Measurements from ENCODE around the gene TNFRSF18.

Gene TNFRSF18

DNA sequence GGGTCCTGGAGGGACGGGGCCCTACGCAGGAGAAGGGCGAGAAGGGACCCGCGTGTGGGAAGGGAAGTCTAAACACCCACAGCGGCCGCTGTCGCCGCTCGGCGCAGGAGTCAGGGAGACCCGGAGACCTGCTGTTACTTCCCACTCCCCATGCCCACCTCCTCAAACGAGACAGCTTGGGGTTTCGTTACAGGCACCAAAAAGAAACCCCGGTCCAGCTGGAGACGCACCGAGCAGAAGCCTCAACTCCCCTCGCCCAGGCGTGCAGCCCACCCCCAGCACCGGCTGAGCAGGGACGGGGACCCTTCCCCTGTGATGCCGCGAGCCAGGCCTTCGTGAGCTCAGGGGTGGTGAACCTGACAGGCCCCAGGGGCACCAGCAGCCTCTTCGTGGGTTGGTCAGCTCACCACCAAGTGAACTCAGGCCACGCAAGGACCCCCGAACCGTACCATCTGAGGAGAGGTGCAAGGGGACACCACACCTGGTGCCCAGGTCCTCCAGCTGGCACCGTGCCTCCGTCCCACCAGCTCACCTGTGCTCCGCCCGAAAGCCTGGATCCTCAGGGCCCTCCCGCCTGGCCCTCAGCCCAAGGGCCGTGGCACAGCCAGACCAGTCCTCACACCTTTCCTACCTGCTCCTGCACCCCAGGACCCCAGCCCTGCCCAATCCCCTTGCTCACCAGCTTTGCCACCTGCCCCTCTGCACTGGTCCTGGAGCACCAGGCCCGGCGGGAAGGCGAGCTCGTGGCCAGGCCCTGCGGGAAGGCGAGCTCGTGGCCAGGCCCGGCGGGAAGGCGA is 20.4 kb upstream of the TNFRSF18 start:
- no peak for DNase-seq (ENCODE audit: low read depth in 2 of 2)
- TF ChIP-seq, protein P1, sequence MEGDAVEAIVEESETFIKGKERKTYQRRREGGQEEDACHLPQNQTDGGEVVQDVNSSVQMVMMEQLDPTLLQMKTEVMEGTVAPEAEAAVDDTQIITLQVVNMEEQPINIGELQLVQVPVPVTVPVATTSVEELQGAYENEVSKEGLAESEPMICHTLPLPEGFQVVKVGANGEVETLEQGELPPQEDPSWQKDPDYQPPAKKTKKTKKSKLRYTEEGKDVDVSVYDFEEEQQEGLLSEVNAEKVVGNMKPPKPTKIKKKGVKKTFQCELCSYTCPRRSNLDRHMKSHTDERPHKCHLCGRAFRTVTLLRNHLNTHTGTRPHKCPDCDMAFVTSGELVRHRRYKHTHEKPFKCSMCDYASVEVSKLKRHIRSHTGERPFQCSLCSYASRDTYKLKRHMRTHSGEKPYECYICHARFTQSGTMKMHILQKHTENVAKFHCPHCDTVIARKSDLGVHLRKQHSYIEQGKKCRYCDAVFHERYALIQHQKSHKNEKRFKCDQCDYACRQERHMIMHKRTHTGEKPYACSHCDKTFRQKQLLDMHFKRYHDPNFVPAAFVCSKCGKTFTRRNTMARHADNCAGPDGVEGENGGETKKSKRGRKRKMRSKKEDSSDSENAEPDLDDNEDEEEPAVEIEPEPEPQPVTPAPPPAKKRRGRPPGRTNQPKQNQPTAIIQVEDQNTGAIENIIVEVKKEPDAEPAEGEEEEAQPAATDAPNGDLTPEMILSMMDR (IDR thresholded peaks at IDR 0.05; ENCODE audit: low read depth, low read length), result no peak
- H3K4me3 ChIP-seq (replicated peaks in 1 of 2; ENCODE audit: low read depth in 2 of 2, low read length in 2 of 2), result no peak overlapping the region

DNA sequence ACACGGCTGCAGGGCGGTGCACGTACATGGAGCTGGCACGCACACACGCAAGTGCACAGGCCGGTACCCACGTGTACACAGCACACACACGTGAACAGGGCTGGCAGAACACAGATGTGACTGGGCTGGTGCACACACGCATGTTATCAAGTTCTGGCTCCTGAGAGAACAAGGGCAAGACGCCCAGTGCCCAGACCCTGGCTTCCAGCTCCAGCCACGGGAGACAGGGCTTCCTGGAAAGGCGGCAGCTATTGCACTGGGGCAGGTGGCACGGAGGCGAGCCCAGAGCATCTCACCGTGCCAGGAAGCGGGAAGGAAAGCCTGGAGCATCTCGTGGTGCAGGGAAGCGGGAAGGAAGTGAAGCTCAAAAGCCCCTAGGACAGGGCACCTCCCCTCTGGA is 19.5 kb upstream of the TNFRSF18 start:
- no peak for DNase-seq (ENCODE audit: low read depth in 2 of 2)
- no peak overlapping the region for H3K4me3 ChIP-seq (replicated peaks in 1 of 2; ENCODE audit: low read depth in 2 of 2, low read length in 2 of 2)
- TF ChIP-seq, protein P1 (IDR thresholded peaks at IDR 0.05; ENCODE audit: low read depth, low read length), result no peak

DNA sequence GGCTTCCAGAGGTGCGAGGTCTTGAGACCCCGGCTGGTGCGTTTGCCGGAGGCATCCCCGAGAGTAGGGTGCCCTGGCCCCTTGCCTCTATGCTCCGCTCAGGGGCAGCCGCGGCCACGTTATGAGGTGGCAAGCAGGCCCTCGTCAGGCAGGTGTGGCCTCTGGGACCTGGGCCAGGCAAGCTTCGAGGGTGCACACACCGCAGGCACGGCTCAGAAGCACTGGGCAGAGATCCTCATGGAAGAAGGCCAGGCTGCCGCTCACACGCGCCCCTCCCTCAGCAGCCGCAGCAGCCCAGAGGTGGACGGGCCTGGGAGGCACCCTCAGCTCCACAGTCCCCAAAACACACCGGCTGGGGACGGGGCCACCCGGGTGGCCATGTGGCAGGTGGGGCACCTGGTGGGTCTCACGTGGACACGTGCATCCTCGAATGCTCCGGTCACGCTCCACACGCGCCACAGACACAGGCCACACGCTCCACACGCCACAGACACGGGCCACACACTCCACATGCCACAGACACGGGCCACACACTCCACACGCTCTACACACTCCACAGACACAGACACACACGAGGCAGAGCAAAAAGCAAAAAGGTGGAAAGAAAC is 18.9 kb upstream of the TNFRSF18 start:
- no peak overlapping the region for H3K4me3 ChIP-seq (replicated peaks in 1 of 2; ENCODE audit: low read depth in 2 of 2, low read length in 2 of 2)
- DNase-seq (ENCODE audit: low read depth in 2 of 2), result no peak
- TF ChIP-seq, protein P1 (IDR thresholded peaks at IDR 0.05; ENCODE audit: low read depth, low read length), result no peak

DNA sequence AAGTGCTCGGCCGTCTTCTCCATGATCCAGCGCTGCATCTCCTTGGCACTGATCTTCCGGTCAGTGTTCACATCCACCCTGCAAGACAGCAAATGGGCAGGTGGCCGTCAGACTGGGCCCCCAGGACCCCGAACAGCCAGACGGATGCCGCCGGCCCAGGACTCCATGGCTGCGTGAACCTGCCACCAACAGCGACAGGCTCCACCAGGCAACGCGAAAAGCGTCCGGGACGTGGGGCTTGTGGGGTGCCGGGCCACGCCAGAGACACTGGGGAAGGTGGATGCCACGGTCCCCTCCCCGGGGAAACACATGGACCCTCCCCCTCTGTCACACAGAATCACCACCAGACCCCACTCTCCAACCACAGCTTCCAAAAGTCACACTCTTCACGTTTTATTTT is 17.5 kb upstream of the TNFRSF18 start:
- DNase-seq (ENCODE audit: low read depth in 2 of 2), result no peak
- TF ChIP-seq, protein P1 (IDR thresholded peaks at IDR 0.05; ENCODE audit: low read depth, low read length), result no peak
- no peak overlapping the region for H3K4me3 ChIP-seq (replicated peaks in 1 of 2; ENCODE audit: low read depth in 2 of 2, low read length in 2 of 2)

DNA sequence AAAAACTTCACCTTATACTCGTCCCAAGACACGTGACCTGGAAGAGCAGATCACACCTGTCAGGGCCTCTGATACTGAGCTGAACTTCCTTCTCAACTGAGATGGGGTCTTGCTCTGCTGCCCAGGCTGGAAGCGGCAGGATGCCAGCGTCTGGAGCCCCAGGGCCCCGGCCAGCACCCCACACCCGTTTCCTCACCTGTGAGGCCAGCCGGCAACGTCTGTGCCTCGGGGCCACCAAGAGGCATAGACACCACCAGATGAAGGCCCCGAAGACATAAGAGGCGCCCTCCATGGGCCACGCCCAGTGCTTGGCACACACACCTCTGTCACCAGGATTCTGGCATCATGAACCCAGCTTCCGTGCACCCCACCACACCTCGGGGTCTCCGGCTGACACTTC is 16.9 kb upstream of the TNFRSF18 start:
- TF ChIP-seq, protein P1 (IDR thresholded peaks at IDR 0.05; ENCODE audit: low read depth, low read length), result no peak
- no peak overlapping the region for H3K4me3 ChIP-seq (replicated peaks in 1 of 2; ENCODE audit: low read depth in 2 of 2, low read length in 2 of 2)
- DNase-seq (ENCODE audit: low read depth in 2 of 2), result no peak

DNA sequence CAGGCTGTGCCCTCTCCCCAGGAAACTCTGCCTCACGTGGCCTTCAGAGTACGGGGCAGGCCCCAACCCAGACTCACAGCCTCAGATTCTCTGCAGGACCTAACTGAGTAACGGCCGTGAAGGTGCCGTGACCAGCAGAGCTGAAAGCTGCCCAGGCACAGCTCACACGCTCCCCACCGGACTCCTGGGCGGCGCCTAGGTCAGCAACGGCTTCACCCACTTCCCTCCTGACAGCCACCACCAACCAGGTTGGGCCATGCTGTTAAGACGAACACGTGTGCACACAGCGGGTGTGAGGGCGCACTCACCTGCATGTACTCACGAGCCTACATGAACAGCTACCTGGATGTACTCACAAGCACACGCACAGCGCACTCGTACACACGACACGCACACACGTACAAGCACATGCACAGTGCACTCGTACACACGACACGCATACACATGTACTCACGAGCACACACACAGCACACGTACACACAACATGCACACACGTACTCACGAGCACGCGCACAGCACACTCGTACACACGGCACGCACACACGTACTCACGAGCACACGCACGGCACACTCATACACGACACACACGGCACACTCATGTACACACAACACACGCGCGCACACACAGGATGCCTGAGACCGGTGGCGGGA is 16.3 kb upstream of the TNFRSF18 start:
- no peak for DNase-seq (ENCODE audit: low read depth in 2 of 2)
- no peak overlapping the region for H3K4me3 ChIP-seq (replicated peaks in 1 of 2; ENCODE audit: low read depth in 2 of 2, low read length in 2 of 2)
- TF ChIP-seq, protein P1 (IDR thresholded peaks at IDR 0.05; ENCODE audit: low read depth, low read length), result no peak

Measured in cardiac fibroblast (primary cell).